Measurements from ENCODE around the gene TMEM25.
A peak's percentile ranks its signal among the peaks of the same experiment; 100 is the strongest.
"Not testable (repeated sequence)": the region's sequence is repeated elsewhere in the genome, so short reads cannot be mapped to it uniquely, and the experiment has no call there.

Gene TMEM25

GRCh38 chr11:118532091-118532490 is 1.1 kb downstream of the TMEM25 start:
- DNase-seq (ENCODE audit: low spot score): no peak

GRCh38 chr11:118532852-118533768 is 2.1 kb downstream of the TMEM25 start:
- no peak for DNase-seq (ENCODE audit: low spot score)

GRCh38 chr11:118533769-118534729 is 3.1 kb downstream of the TMEM25 start:
- no peak for DNase-seq (ENCODE audit: low spot score)

- DNase-seq (ENCODE audit: low spot score): no peak
Measured at GRCh38 chr11:118535261-118535660, 4.3 kb downstream of the TMEM25 start.

GRCh38 chr11:118536726-118537125 is 5.7 kb downstream of the TMEM25 start:
- DNase-seq (ENCODE audit: low spot score): no peak

GRCh38 chr11:118537409-118537980 is 6.5 kb downstream of the TMEM25 start:
- DNase-seq (ENCODE audit: low spot score): no peak

GRCh38 chr11:118544010-118544646 is 13.1 kb downstream of the TMEM25 start:
- DNase-seq (ENCODE audit: low spot score): no peak

- DNase-seq (ENCODE audit: low spot score): no peak
Measured at GRCh38 chr11:118544647-118545010, 13.6 kb downstream of the TMEM25 start.

GRCh38 chr11:118545533-118545932 is 14.5 kb downstream of the TMEM25 start:
- no peak for DNase-seq (ENCODE audit: low spot score)

GRCh38 chr11:118547132-118547531 is 16.1 kb downstream of the TMEM25 start:
- no peak for DNase-seq (ENCODE audit: low spot score)

- DNase-seq (ENCODE audit: low spot score): no peak
Measured at GRCh38 chr11:118552341-118552740, 21.3 kb downstream of the TMEM25 start.

- DNase-seq (ENCODE audit: low spot score): no peak
Measured at GRCh38 chr11:118560806-118561205, 29.8 kb downstream of the TMEM25 start.

- DNase-seq (ENCODE audit: low spot score): no peak
Measured at GRCh38 chr11:118565051-118565450, 34.1 kb downstream of the TMEM25 start.

- no peak for DNase-seq (ENCODE audit: low spot score)
Measured at GRCh38 chr11:118569670-118570069, 38.7 kb downstream of the TMEM25 start.

GRCh38 chr11:118570787-118571186 is 39.8 kb downstream of the TMEM25 start:
- DNase-seq (ENCODE audit: low spot score): no peak

- DNase-seq (ENCODE audit: low spot score): not testable (repeated sequence)
Measured at GRCh38 chr11:118571701-118572060, 40.7 kb downstream of the TMEM25 start.

- DNase-seq (ENCODE audit: low spot score): peak; percentile 76
Measured at GRCh38 chr11:118572061-118572980, 41.3 kb downstream of the TMEM25 start, which contains the start of gene ARCN1. TSS of gene ARCN1 (plus strand) at chr11:118572409. CDS start at chr11:118572548, 139 bp downstream.

GRCh38 chr11:118572981-118573550 is 42.1 kb downstream of the TMEM25 start:
- peak; percentile 45 for DNase-seq (ENCODE audit: low spot score)

- no peak for DNase-seq (ENCODE audit: low spot score)
Measured at GRCh38 chr11:118574636-118575035, 43.6 kb downstream of the TMEM25 start.

GRCh38 chr11:118577995-118578394 is 47.0 kb downstream of the TMEM25 start:
- DNase-seq (ENCODE audit: low spot score): not testable (repeated sequence)

All from CD4-positive, alpha-beta T cell treated with Interleukin-15 for 4 hours (primary cell).